GM23338 (cell line): ENCODE measurements around the gene LRRC26. TPM values are rescaled to one million over a fixed set of nuclear protein-coding genes. Genes with fewer than 3 reads are reported as not detected.

Experiments used
- ATAC-seq: fragments of 200-7000 bp; cut with Tn5 transposase; 3 replicates; pipeline ENCODE4 v1.9.1; 2020
- DNase-seq: peaks from one replicate; pipeline ENCODE4 v3.0.0-alpha.2; 2015; ENCODE audit warnings: low spot score
- H2AFZ ChIP-seq: fragments of 200-600 bp; sonication (generic); 2 replicates; pipeline ENCODE4 v1.8.0; 2016; ENCODE audit warnings: antibody characterized with exemption, mild to moderate bottlenecking, moderate library complexity
- H3F3A ChIP-seq: fragments of 200-600 bp; sonication (generic); replicated peaks from 2 replicates; pipeline ENCODE4 v1.8.0; 2017; ENCODE audit warnings: antibody characterized with exemption, mixed run types, low read depth
- H3K27ac ChIP-seq: fragments of 200-600 bp; sonication (generic); 2 replicates; pipeline ENCODE4 v1.6.1; 2016; ENCODE audit warnings: low read depth
- H3K27me3 ChIP-seq: fragments of 200-600 bp; sonication (generic); 2 replicates; pipeline ENCODE4 v1.8.0; 2016; ENCODE audit warnings: mild to moderate bottlenecking, mixed run types, moderate library complexity; ENCODE audit not compliant: insufficient read depth
- H3K36me3 ChIP-seq: fragments of 200-600 bp; sonication (generic); 2 replicates; pipeline ENCODE4 v1.8.0; 2016; ENCODE audit warnings: mild to moderate bottlenecking; ENCODE audit not compliant: insufficient read depth
- H3K4me1 ChIP-seq: fragments of 200-600 bp; sonication (generic); 2 replicates; pipeline ENCODE4 v1.8.0; 2016; ENCODE audit warnings: mild to moderate bottlenecking, moderate library complexity; ENCODE audit not compliant: insufficient read depth
- H3K4me2 ChIP-seq: fragments of 200-600 bp; sonication (generic); 2 replicates; pipeline ENCODE4 v1.7.1; 2017; ENCODE audit warnings: mixed run types
- H3K4me3 ChIP-seq: fragments of 200-600 bp; sonication (generic); 2 replicates; pipeline ENCODE4 v1.6.1; 2016; ENCODE audit warnings: mixed run types
- H3K79me2 ChIP-seq: fragments of 200-600 bp; sonication (generic); replicated peaks from 2 replicates; pipeline ENCODE4 v1.8.0; 2017; ENCODE audit warnings: mild to moderate bottlenecking; ENCODE audit not compliant: insufficient read depth
- H3K9me2 ChIP-seq: fragments of 200-600 bp; sonication (generic); 2 replicates; pipeline ENCODE4 v1.8.0; 2017; ENCODE audit not compliant: insufficient read depth
- H4K20me1 ChIP-seq: fragments of 200-600 bp; sonication (generic); replicated peaks from 2 replicates; pipeline ENCODE4 v1.8.0; 2017; ENCODE audit warnings: mild to moderate bottlenecking; ENCODE audit not compliant: insufficient read depth
- H3K27ac Mint-ChIP-seq: 2 replicates; pipeline ENCODE4 v1.8.0; 2020; ENCODE audit warnings: inconsistent platforms, mild to moderate bottlenecking, moderate library complexity, mixed read lengths
- H3K27me3 Mint-ChIP-seq: 3 replicates; pipeline ENCODE4 v1.8.0; 2022; ENCODE audit warnings: low read depth, mild to moderate bottlenecking, moderate library complexity, mixed read lengths, inconsistent platforms; ENCODE audit not compliant: insufficient read depth, poor library complexity
- H3K36me3 Mint-ChIP-seq: 3 replicates; pipeline ENCODE4 v1.8.0; 2021; ENCODE audit warnings: low read depth, mild to moderate bottlenecking, inconsistent platforms, moderate library complexity, mixed read lengths
- H3K4me1 Mint-ChIP-seq: 3 replicates; pipeline ENCODE4 v1.8.0; 2020; ENCODE audit warnings: mild to moderate bottlenecking, inconsistent platforms, mixed read lengths
- H3K4me3 Mint-ChIP-seq: 3 replicates; pipeline ENCODE4 v1.8.0; 2021; ENCODE audit warnings: moderate library complexity, mild to moderate bottlenecking, inconsistent platforms, mixed read lengths
- H3K9me3 Mint-ChIP-seq: 3 replicates; pipeline ENCODE4 v1.8.0; 2020; ENCODE audit warnings: moderate library complexity, mild to moderate bottlenecking, inconsistent platforms, mixed read lengths
- CREB1 ChIP-seq: fragments of 250-450 bp; sonication (Bioruptor Pico); IDR thresholded peaks from 2 replicates; pipeline ENCODE4 v1.5.0; 2020; ENCODE audit warnings: low read depth, mild to moderate bottlenecking, moderate library complexity
- CTCF ChIP-seq, 2 experiments: fragments of 200-600 bp in 1 of 2; sonication (generic) in 1 of 2; conservative IDR thresholded peaks; 2 replicates each; pipeline versions ENCODE4 v1.5.1 to v1.6.1; 2016 to 2017; ENCODE audit warnings: antibody characterized with exemption in 2 of 2, low read depth in 2 of 2, mild to moderate bottlenecking in 2 of 2, moderate library complexity in 1 of 2
- ETS1 ChIP-seq: IDR thresholded peaks from 2 replicates; pipeline ENCODE4 v1.6.1; 2016; ENCODE audit warnings: antibody characterized with exemption
- EZH2 ChIP-seq: fragments of 200-600 bp; sonication (generic); IDR thresholded peaks from one replicate; pipeline ENCODE4 v1.8.0; 2017; ENCODE audit warnings: antibody characterized with exemption, mild to moderate bottlenecking, low read depth; ENCODE audit not compliant: unreplicated experiment
- EZH2phosphoT487 ChIP-seq: fragments of 200-600 bp; sonication (generic); IDR thresholded peaks from one replicate; pipeline ENCODE4 v1.8.1; 2018; ENCODE audit warnings: antibody characterized with exemption; ENCODE audit not compliant: unreplicated experiment
- JUNB ChIP-seq: IDR thresholded peaks from one replicate; pipeline ENCODE4 v1.6.1; 2016; ENCODE audit warnings: antibody characterized with exemption; ENCODE audit not compliant: unreplicated experiment
- NANOG ChIP-seq: IDR thresholded peaks from 2 replicates; pipeline ENCODE4 v1.6.1; 2016; ENCODE audit warnings: antibody characterized with exemption, borderline replicate concordance
- POLR2AphosphoS5 ChIP-seq: IDR thresholded peaks from 2 replicates; pipeline ENCODE4 v1.6.1; 2016; ENCODE audit warnings: antibody characterized with exemption, low read depth
- ZNF114 ChIP-seq: fragments of 250-450 bp; sonication (Bioruptor Pico); IDR thresholded peaks from 2 replicates; pipeline ENCODE4 v1.5.0; 2020; ENCODE audit warnings: mild to moderate bottlenecking, moderate library complexity
- ZNF331 ChIP-seq: fragments of 250-450 bp; sonication (Bioruptor Pico); IDR thresholded peaks from 2 replicates; pipeline ENCODE4 v1.5.0; 2020; ENCODE audit warnings: low read depth, mild to moderate bottlenecking, moderate library complexity
- polyA plus RNA-seq: library from polyadenylated mRNA; unstranded; fragments of >200 nt; fragmentation: Nextera tagmentation; extraction: Ambion mirVana; gene quantifications from 2 replicates; pipeline ENCODE4 v1.2.1, GENCODE V29; 2016
- total RNA-seq: library from RNA; depleted of rRNA; stranded (reverse); fragments of >200 nt; shearing (Covaris generic); gene quantifications from 2 replicates; pipeline ENCODE4 v1.2.3, GENCODE V29; 2014

Gene LRRC26
- total and polyA plus RNA-seq, 2 experiments from 2014 or later, result 0.21 to 4.3 TPM

DNA sequence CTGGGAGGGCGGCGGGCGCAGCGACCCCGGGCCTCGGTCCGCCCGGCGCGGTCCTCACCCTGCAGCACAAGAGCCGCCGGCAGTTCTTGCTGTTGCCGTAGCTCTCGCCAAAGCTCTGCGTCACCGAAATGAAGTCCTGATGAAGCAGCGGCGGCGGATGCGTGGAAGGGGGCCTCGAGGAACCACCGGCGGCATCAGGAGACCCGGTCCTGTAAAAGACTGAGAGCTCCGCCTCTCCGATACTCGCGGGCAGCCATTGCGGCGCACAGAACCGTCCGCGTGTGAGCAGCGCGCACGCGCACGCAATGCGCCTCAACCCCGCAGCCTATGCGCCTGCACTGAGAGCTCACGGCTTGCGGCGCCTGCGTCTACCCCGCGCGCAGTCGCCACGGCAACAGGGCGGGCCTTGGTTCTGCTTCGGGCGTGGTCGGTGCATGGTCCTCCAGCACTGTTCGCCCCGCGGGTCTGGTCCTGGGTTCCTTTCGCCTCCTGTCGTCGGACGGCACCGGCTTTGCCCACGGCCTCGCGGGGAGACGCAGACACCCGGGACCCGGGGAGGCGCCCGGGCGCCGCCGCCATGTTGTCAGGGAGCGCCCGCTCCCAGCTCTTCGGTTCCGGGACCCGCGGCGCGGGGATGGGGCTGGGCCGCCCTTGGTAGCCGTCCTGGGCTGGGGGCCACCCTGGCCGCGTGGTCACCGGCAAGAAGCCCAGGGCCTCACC, 40.2 kb downstream of the LRRC26 start:
- Histone ChIP-seq H3K27me3 (peaks cover 21% of the 10 kb centered on the region), H4K20me1 (no peaks in the 10 kb centered on the region; the same call in 1 of the 2 replicates), H3K4me1 (peaks cover 10% of the 10 kb centered on the region; the same call in 1 of the 2 replicates), H3K27ac (no peak overlapping the region), H3K4me3 (peak overlapping the region; percentile 82), H3K4me2 (peak overlapping the region; percentile 95), H3K36me3 (no peaks in the 10 kb centered on the region), H2AFZ (peak overlapping the region; percentile 90), H3F3A (peaks cover 8% of the 10 kb centered on the region), H3K9me2 (no peaks in the 10 kb centered on the region), H3K79me2 (0 out of 2 replicates have a peak, but pooled peaks cover 8% of the 10 kb centered on the region)
- ATAC-seq (peak; percentile 96), DNase-seq (peak; percentile 94)
- H3K9me3 Mint-ChIP-seq, result no peaks in the 10 kb centered on the region; the same call in 2 of the 3 replicates
- no peak for TF ChIP-seq JUNB
- peak; percentile 61; the same call in 1 of the 2 replicates for TF ChIP-seq CREB1 (CRISPR knock-in tag)
- peaks cover 8% of the 10 kb centered on the region for H3K27me3 Mint-ChIP-seq
- peak overlapping the region; percentile 89 for H3K4me3 Mint-ChIP-seq
- no peak overlapping the region for H3K27ac Mint-ChIP-seq
- H3K36me3 Mint-ChIP-seq, result no peaks in the 10 kb centered on the region; the same call in 2 of the 3 replicates
- peaks cover 15% of the 10 kb centered on the region for H3K4me1 Mint-ChIP-seq

GRCh38 chr9:137128862-137129455, 40.9 kb downstream of the LRRC26 start:
- Histone ChIP-seq H3F3A (peaks cover 8% of the 10 kb centered on the region), H2AFZ (peak overlapping the region; percentile 90), H3K9me2 (no peaks in the 10 kb centered on the region), H4K20me1 (no peaks in the 10 kb centered on the region; the same call in 1 of the 2 replicates), H3K4me1 (peaks cover 10% of the 10 kb centered on the region; the same call in 1 of the 2 replicates), H3K4me3 (peak overlapping the region; percentile 82), H3K36me3 (no peaks in the 10 kb centered on the region), H3K4me2 (peak overlapping the region; percentile 95), H3K27me3 (peaks cover 21% of the 10 kb centered on the region), H3K79me2 (0 out of 2 replicates have a peak, but pooled peaks cover 8% of the 10 kb centered on the region), H3K27ac (no peak overlapping the region)
- Mint-ChIP-seq H3K4me1 (peaks cover 15% of the 10 kb centered on the region), H3K27me3 (peaks cover 8% of the 10 kb centered on the region), H3K4me3 (peak overlapping the region; percentile 89), H3K27ac (no peak overlapping the region), H3K36me3 (no peaks in the 10 kb centered on the region; the same call in 2 of the 3 replicates), H3K9me3 (no peaks in the 10 kb centered on the region; the same call in 2 of the 3 replicates)
- DNase-seq (peak; percentile 57), ATAC-seq (peak; percentile 21)
- no peak for TF ChIP-seq POLR2AphosphoS5
- no peak for TF ChIP-seq NANOG
- peak; percentile 39 for TF ChIP-seq EZH2

GRCh38 chr9:137128158-137128861, 41.5 kb downstream of the LRRC26 start:
- Histone ChIP-seq H3K4me1 (peaks cover 10% of the 10 kb centered on the region; the same call in 1 of the 2 replicates), H3K27me3 (peaks cover 21% of the 10 kb centered on the region), H3K27ac (no peak overlapping the region), H3K79me2 (0 out of 2 replicates have a peak, but pooled peaks cover 8% of the 10 kb centered on the region), H3K36me3 (no peaks in the 10 kb centered on the region), H4K20me1 (no peaks in the 10 kb centered on the region; the same call in 1 of the 2 replicates), H3F3A (peaks cover 8% of the 10 kb centered on the region), H2AFZ (no peak overlapping the region), H3K4me3 (peak overlapping the region; percentile 82), H3K4me2 (peak overlapping the region; percentile 95), H3K9me2 (no peaks in the 10 kb centered on the region)
- Mint-ChIP-seq H3K4me3 (peak overlapping the region; percentile 89), H3K4me1 (peaks cover 15% of the 10 kb centered on the region), H3K9me3 (no peaks in the 10 kb centered on the region; the same call in 2 of the 3 replicates), H3K27ac (no peak overlapping the region), H3K36me3 (no peaks in the 10 kb centered on the region; the same call in 2 of the 3 replicates), H3K27me3 (peaks cover 8% of the 10 kb centered on the region)
- ATAC-seq (no peak), DNase-seq (no peak)
- TF ChIP-seq CREB1 (CRISPR knock-in tag), result no peak
- no peak for TF ChIP-seq EZH2phosphoT487
- no peak for TF ChIP-seq EZH2
- no peak for TF ChIP-seq ETS1
- no peak for TF ChIP-seq NANOG
- no peak for TF ChIP-seq CTCF (conservative IDR thresholded peaks at IDR 0.05; ENCODE audit: low read depth in 2 of 2)
- no peak for TF ChIP-seq ZNF331
- TF ChIP-seq ZNF114 (CRISPR knock-in tag), result no peak
- TF ChIP-seq POLR2AphosphoS5, result no peak
